Ecto neural progenitor cell (in vitro differentiated cells): ENCODE measurements around the gene CADPS2.

ENCODE experiments used
- DNase-seq: peaks from one replicate; pipeline ENCODE4 v3.0.0-alpha.2; 2018; ENCODE audit warnings: low spot score

Gene CADPS2

GRCh38 chr7:122600630-122601029 lies 285.6 kb downstream of the CADPS2 start:
- DNase-seq = no peak

- no peak for DNase-seq
These were observed 286.2 kb downstream of the CADPS2 start for GRCh38 chr7:122600042-122600441.

GRCh38 chr7:122597277-122597676 lies 289.0 kb downstream of the CADPS2 start:
- DNase-seq = no peak

- no peak for DNase-seq
These were observed 290.4 kb downstream of the CADPS2 start for GRCh38 chr7:122595885-122596284.

- DNase-seq = no peak
These were observed 297.6 kb downstream of the CADPS2 start for GRCh38 chr7:122588621-122589020.

- no peak for DNase-seq
These were observed 301.5 kb downstream of the CADPS2 start for GRCh38 chr7:122584676-122585251.

- DNase-seq = no peak
These were observed 307.9 kb downstream of the CADPS2 start for GRCh38 chr7:122578350-122578749.

- DNase-seq = no peak
These were observed 308.7 kb downstream of the CADPS2 start for GRCh38 chr7:122577449-122578003.

GRCh38 chr7:122572706-122573105 lies 313.6 kb downstream of the CADPS2 start:
- DNase-seq = no peak

GRCh38 chr7:122561326-122561725 lies 324.9 kb downstream of the CADPS2 start:
- DNase-seq = no peak

- DNase-seq = no peak
These were observed 329.3 kb downstream of the CADPS2 start for GRCh38 chr7:122556873-122557542.

GRCh38 chr7:122556219-122556618 lies 330.0 kb downstream of the CADPS2 start:
- DNase-seq = no peak

- no peak for DNase-seq
These were observed 332.5 kb downstream of the CADPS2 start for GRCh38 chr7:122553761-122554160.

- no peak for DNase-seq
These were observed 333.5 kb downstream of the CADPS2 start for GRCh38 chr7:122552769-122553168.

GRCh38 chr7:122550545-122550944 lies 335.7 kb downstream of the CADPS2 start:
- DNase-seq = no peak

- DNase-seq = no peak
These were observed 336.7 kb downstream of the CADPS2 start for GRCh38 chr7:122549578-122549977.

GRCh38 chr7:122546496-122546895 lies 339.8 kb downstream of the CADPS2 start:
- DNase-seq = no peak

- no peak for DNase-seq
These were observed 341.8 kb downstream of the CADPS2 start for GRCh38 chr7:122544463-122544862.

- no peak for DNase-seq
These were observed 342.4 kb downstream of the CADPS2 start for GRCh38 chr7:122543891-122544290.

- no peak for DNase-seq
These were observed 343.1 kb downstream of the CADPS2 start for GRCh38 chr7:122543166-122543565.

- no peak for DNase-seq
These were observed 351.2 kb downstream of the CADPS2 start for GRCh38 chr7:122535086-122535485.

GRCh38 chr7:122532406-122533269 lies 353.6 kb downstream of the CADPS2 start:
- no peak for DNase-seq
